HL-60/S4 treated with retinoic acid at 250 ng/mL for 4 days and 3 days (cell line): ENCODE data around the gene LRRC19.

Source experiments
- in situ Hi-C: fragments of 300-500 bp; cut with MboI; formaldehyde crosslinking; loops from 2 replicates; pipeline ENCODE4 v1.7.0; 2022; ENCODE audit warnings: low sequenced_read_pairs

LRRC19 gene

GRCh38 chr9:27005491-27005890 is at the start of gene LRRC19:
TSS of gene LRRC19 (minus strand) at chr9:27005672. CDS start at chr9:26999694, 5,978 bp downstream.
- in situ Hi-C loops: no loop called here

DNA sequence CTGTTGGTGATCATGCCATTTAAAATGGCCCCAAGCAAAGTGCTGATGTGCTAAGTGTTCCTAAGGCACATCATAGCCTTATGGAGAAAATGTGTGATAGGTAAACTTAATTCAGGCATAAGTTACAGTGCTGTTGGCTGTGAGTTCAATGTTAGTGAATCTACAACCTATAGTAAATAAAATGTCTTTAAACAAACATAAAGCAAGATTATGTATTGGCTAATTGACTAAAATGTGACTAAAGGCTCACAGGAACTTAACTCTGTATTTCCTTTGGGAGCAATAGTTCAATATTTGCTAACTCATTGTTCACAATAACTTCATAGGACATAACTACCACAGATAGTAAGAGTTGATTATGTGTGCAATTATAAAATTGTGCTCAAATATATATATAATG is 49.4 kb upstream of the LRRC19 start:
- in situ Hi-C loops: no loop called here

DNA sequence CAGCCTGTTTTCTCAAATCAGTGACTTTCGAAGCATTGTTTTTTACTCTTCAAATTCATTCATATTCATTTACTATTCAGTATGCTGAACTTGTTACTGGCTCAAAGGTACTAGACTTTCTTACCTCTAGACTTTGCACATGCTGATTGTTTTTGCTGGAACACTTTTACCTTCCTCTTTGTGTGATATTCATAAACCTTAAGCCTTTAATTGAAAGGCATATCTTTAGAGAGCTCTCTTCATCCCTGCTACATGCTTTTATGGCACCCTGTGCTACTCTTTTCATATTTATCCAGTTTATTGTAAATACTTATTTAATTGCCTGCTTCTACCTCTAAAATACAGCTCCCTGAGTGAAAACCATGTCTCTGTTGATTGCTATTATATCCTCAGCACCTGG is 48.7 kb upstream of the LRRC19 start:
- in situ Hi-C loops: no loop called here

- in situ Hi-C loops: no loop called here
These were observed 48.0 kb upstream of the LRRC19 start for GRCh38 chr9:27053369-27054022.

GRCh38 chr9:27047136-27047535 is 41.7 kb upstream of the LRRC19 start:
- in situ Hi-C loops: no loop called here

DNA sequence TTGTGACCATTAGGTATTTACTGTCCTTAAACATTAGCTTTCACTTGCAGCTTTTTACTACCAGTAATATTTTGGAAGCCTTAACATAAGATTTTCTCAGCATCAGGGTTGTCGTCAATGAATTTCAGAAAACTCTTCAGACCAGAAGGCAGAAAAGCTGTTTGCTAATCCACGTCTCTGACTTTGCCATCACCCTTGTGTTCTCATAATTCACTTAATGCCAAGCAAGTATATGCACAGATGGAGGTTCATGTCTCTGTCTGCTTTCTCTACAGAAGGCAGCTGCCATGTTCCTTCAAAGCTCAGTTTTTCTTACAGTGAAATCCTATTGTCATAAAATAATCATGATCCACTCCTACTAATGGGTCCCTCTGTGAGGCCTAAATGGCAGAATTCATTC is 37.7 kb upstream of the LRRC19 start:
- in situ Hi-C loops: no loop called here

GRCh38 chr9:27042476-27042875 is 37.0 kb upstream of the LRRC19 start:
- in situ Hi-C loops: no loop called here

- in situ Hi-C loops: no loop called here
These were observed 36.3 kb upstream of the LRRC19 start for GRCh38 chr9:27041746-27042145.

- in situ Hi-C loops: no loop called here
These were observed 32.0 kb upstream of the LRRC19 start for GRCh38 chr9:27037499-27037898.

DNA sequence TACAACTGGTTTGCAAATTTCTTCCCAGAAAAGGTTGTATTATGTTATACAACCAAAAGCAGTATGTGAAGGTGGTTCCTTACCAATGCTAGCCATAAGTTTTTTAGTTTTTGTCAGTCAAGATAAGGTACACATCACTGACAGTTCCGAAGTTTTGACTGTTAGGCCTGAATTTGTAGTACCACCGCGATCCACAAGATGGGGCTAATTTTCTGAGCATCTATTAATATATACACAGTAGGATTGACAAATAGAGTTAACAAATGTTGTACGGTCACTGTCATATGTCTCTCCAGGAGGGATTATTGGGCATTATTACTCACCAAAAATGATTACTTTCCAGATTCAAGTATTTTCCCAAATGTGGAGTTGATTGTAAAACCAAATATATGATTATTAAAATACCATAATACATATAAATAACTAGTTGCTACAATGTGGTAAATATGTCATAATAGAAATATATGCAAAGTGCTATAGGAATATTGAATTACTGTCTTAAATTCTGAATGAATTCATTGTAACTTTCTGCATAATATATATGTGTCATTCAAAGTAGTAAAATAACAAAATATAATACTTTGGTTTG is 28.4 kb upstream of the LRRC19 start:
- in situ Hi-C loops: no loop called here

GRCh38 chr9:27029186-27029585 is 23.7 kb upstream of the LRRC19 start:
- in situ Hi-C loops: no loop called here

DNA sequence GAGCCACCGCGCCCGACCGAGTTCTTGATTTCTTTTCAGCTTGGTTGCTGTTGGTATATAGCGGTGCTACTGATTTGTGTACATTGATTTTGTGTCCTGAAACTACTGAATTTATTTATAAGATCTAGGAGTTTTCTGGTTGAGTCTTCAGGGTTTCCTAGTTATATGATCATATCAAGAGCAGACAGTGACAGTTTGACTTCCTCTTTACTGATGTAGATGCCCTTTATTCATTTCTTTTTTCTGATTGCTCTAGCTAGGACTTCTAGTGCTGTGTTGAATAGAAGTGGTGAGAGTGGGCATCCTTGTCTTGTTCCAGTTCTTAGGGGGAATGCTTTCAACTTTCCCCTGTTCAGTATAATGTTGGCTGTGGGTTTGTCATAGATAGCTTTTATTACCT is 17.4 kb upstream of the LRRC19 start:
- in situ Hi-C loops: no loop called here

DNA sequence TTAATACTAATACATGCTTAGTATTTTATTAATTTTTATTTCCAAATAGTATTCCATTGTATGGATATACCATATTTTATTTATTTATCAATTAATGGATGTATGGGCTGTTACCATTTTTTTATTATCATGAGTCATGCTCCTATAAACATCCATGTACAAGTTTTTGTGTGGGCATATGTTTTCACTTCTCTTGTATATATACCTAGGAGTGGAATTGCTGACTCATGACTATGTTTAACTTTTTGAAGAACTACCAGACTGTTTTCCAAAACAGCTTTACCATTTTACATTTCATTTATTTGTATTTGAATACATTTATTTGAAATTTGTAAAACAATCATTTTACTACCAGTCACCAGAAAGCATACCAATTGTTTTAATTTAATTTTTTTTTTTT is 14.1 kb upstream of the LRRC19 start:
- in situ Hi-C loops: no loop called here

DNA sequence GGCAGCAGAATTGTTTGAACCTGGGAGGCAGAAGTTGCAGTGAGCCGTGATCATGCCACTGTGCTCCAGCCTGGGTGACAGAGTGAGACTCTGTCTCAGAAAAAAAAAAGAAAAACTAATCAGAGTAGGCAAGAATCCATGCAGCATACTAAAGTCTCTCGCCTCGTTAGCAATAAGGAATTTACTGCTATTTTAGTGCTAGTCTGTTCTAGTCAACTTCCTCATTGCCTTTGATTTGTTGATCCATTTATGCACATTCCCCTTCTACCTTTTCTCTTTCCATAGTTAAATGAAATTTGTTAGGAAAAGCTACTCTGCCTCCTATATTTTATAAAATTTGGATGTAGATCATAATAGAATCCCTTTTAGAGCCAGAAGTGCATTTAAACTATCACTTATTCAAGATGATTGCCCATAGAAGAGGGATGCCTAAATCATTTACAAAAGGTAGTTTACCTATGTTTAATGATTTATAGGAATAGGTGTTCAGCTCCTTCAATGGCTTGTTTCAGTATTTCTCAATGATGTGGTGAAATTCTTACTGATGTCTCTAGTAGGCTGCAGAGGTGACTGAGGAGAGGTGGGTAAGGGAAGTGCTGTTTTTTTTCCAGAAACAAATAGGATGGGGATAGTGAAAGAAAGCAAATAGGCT is 1.9 kb downstream of the LRRC19 start:
- in situ Hi-C loops: no loop called here

- in situ Hi-C loops: no loop called here
These were observed 9.7 kb downstream of the LRRC19 start for GRCh38 chr9:26995810-26996209.

- in situ Hi-C loops: no loop called here
These were observed 22.1 kb downstream of the LRRC19 start for GRCh38 chr9:26983340-26983739.

- in situ Hi-C loops: no loop called here
These were observed 29.5 kb downstream of the LRRC19 start for GRCh38 chr9:26975728-26976707.

DNA sequence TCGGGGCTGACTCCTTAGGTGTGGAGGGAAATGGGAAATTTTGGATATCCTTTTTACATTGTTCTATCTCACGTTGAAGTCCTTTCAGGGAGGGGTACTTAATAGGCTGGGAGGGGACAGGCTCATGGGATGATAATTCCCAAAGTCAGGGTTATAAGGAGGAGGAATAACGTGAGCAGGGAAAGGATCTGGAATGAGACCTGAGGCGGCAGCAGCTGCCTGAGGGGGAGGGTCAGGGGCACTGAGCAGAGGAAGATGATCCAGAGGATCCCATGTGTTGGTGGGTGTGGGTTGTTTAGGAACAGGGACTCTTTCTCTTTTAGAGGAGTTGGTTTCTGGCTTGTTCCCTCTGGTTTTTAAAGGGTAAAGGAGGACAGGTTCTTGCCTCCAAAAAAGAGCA is 30.5 kb downstream of the LRRC19 start:
- in situ Hi-C loops: loop anchor here (25.0 kb wide), 1 partner anchor 238 kb away; no protein-coding TSS in a partner anchor

DNA sequence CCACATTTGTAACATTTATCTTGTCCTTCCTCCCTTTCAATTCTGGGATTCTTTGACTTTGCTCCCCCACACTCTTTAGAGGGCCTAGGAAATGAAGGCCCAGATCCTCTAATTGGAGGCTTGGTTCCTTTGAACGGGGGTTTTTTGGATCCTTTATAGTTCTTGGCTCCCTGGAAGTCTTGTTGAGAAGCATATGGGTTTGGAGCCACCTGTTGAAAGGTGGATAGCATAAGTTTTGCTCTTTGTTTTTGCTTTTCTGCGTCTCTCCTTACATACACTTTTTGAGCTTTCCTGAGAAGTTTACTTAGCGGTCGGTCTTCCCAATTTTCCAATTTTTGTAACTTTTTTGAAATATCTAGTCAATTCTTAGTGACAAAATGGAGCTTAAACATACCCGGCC is 31.5 kb downstream of the LRRC19 start:
- in situ Hi-C loops: loop anchor here (25.0 kb wide), 1 partner anchor 237 kb away; no protein-coding TSS in a partner anchor

DNA sequence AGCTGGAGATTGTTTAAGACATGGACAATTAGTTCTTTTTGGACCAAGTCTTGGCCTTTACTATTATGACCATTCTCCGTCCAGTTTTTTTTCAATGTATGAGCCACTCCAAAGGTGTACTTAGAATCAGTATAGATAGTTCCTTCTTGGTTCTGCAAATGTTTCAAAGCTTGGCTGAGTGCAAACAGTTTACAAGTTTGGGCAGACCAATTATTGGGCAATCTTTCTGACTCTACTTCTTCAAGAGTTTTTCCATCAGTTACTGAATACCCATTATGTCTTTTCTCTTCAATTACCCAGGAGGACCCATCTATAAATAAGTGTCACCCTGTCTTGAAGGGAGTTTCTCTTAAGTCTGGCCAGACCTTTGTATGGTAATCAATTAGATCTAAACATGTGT is 33.8 kb downstream of the LRRC19 start:
- in situ Hi-C loops: loop anchor here (25.0 kb wide), 1 partner anchor 234 kb away; no protein-coding TSS in a partner anchor

GRCh38 chr9:26956860-26957233 is 48.6 kb downstream of the LRRC19 start:
- in situ Hi-C loops: loop anchor here (25.0 kb wide), 1 partner anchor 220 kb away; no protein-coding TSS in a partner anchor
